ENCODE results near the gene PDXK. TPM values are rescaled to one million over a fixed set of nuclear protein-coding genes. Genes with fewer than 3 reads are reported as not detected.

Gene PDXK
- total RNA-seq, 2 donors from 2014 or later = 155 to 188 TPM

GRCh38 chr21:43782431-43783097 is 63.6 kb downstream of the PDXK start:
- no peak for TF ChIP-seq CTCF (IDR thresholded peaks at IDR 0.05)
- H3K36me3 ChIP-seq = no peaks in the 10 kb centered on the region
- intact Hi-C loops (cut with DNase I) = no loop called here
- no peak overlapping the region for H3K27ac ChIP-seq
- peaks cover 3% of the 10 kb centered on the region for H3K4me1 ChIP-seq
- H3K9me3 ChIP-seq = no peaks in the 10 kb centered on the region
- no peak overlapping the region for H3K4me3 ChIP-seq
- no peak for DNase-seq
- no peaks in the 10 kb centered on the region for H3K27me3 ChIP-seq
- H3K9ac ChIP-seq (ENCODE audit: low read depth in 2 of 2, low read length in 2 of 2) = no peak overlapping the region

DNA sequence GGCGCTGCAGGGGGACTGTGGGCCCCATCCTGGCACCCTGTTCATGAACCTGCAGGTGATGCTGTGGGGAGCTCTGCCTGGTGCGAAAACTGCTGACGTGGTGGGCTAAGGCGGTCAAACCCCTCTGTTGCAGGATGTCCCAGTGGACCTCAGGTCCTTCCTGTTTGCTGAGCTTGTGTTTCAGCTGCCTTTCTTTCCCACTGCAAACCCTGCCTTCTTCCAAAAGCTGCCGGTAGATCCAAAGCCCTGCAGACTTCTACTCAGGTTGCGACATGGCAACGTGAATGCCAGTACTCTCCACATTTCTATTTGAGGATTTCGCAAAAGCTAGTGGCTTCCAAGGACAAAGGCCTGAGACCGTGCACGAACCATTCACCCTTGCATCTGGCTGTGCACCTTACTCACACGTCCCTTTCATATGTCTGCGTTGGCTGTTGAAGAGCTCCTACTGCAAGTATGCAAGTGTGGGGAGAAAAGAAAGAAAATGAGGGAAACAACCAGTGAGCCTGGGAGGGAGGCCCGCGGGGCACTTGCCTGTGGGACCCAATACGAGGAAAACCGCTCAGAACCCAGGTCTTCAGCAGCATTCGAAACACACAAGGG is 64.3 kb downstream of the PDXK start:
- Histone ChIP-seq H3K36me3 (no peaks in the 10 kb centered on the region), H3K4me3 (no peak overlapping the region), H3K4me1 (peaks cover 3% of the 10 kb centered on the region), H3K9me3 (no peaks in the 10 kb centered on the region), H3K27me3 (no peaks in the 10 kb centered on the region), H3K27ac (no peak overlapping the region), H3K9ac (ENCODE audit: low read depth in 2 of 2, low read length in 2 of 2) (no peak overlapping the region)
- intact Hi-C loops (cut with DNase I) = no loop called here
- no peak for DNase-seq
- TF ChIP-seq CTCF (IDR thresholded peaks at IDR 0.05) = no peak

- Histone ChIP-seq H3K27ac (no peak overlapping the region), H3K9ac (ENCODE audit: low read depth in 2 of 2, low read length in 2 of 2) (no peak overlapping the region), H3K27me3 (no peaks in the 10 kb centered on the region), H3K4me1 (peaks cover 2% of the 10 kb centered on the region), H3K4me3 (no peak overlapping the region), H3K9me3 (no peaks in the 10 kb centered on the region), H3K36me3 (no peaks in the 10 kb centered on the region)
- DNase-seq = no peak
- intact Hi-C loops (cut with DNase I) = no loop called here
- no peak for TF ChIP-seq CTCF (IDR thresholded peaks at IDR 0.05)
Observed at GRCh38 chr21:43785134-43785533, 66.2 kb downstream of the PDXK start.

DNA sequence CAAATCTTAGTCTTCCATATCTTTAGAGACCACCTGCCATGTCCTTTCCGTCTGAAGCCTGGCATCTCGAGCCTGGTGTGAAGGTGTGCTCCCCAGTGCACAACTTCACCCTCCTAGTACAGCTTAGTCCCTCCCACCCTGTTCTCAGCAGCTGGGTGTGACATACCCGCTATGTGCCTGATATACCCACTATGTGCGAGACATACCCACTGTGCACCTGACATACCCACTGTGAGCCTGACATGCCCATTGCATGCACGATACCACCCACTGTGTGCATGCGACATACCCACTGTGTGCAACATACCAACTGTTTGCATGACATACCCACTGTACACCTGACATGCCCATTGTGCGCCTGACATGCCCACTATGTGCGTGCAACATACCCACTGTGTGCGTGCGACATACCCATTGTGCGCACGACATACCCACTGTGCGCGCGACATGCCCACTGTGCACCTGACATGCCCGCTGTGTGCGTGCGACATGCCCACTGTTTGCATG is 67.4 kb downstream of the PDXK start:
- Histone ChIP-seq H3K4me3 (no peak overlapping the region), H3K9me3 (no peaks in the 10 kb centered on the region), H3K36me3 (no peaks in the 10 kb centered on the region), H3K4me1 (peaks cover 9% of the 10 kb centered on the region), H3K27ac (no peak overlapping the region), H3K27me3 (no peaks in the 10 kb centered on the region), H3K9ac (ENCODE audit: low read depth in 2 of 2, low read length in 2 of 2) (no peak overlapping the region)
- no peak for DNase-seq
- TF ChIP-seq CTCF (IDR thresholded peaks at IDR 0.05) = no peak
- intact Hi-C loops (cut with DNase I) = no loop called here

DNA sequence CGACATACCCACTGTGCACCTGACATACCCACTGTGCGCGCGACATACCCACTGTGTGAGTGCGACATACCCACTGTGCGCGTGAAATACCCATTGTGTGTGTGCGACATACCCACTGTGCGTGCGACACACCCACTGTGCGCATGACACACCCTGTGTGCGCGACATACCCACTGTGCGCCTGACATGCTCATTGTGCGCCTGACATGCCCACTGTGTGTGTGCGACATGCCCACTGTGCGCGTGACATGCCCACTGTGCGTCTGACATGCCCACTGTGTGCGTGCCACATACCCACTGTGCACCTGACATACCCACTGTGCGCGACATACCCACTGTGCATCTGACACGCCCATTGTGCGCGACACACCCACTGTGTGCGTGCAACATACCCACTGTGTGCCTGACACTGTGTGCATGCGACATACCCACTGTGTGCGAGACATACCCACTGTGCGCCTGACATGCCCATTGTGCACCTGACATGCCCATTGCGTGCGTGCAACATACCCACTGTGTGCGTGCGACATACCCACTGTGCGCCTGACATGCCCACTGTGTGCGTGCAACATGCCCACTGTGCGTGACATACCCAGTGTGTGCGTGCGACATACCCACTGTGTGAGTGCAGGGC is 68.0 kb downstream of the PDXK start:
- TF ChIP-seq CTCF (IDR thresholded peaks at IDR 0.05) = no peak
- H3K9ac ChIP-seq (ENCODE audit: low read depth in 2 of 2, low read length in 2 of 2) = no peak overlapping the region
- intact Hi-C loops (cut with DNase I) = no loop called here
- no peak overlapping the region for H3K4me3 ChIP-seq
- H3K4me1 ChIP-seq = peaks cover 9% of the 10 kb centered on the region
- no peaks in the 10 kb centered on the region for H3K27me3 ChIP-seq
- H3K36me3 ChIP-seq = no peaks in the 10 kb centered on the region
- DNase-seq = no peak
- H3K27ac ChIP-seq = no peak overlapping the region
- no peaks in the 10 kb centered on the region for H3K9me3 ChIP-seq

Measured in colonic mucosa (tissue), 4 donors.